PFSK-1 (cell line): Measurements from ENCODE around the gene PDGFD.

Source experiments
- FOXP2 ChIP-seq: optimal IDR thresholded peaks from 2 replicates; pipeline ENCODE3; 2011; ENCODE audit warnings: borderline replicate concordance, control low read depth, inconsistent platforms; ENCODE audit not compliant: insufficient read depth; ENCODE audit errors: extremely low read length, extremely low read depth
- POLR2AphosphoS5 ChIP-seq: IDR thresholded peaks from 2 replicates; pipeline ENCODE4 v1.6.1; 2012; ENCODE audit warnings: low read depth, mild to moderate bottlenecking, control low read depth, low read length, moderate library complexity
- REST ChIP-seq, 2 experiments: IDR thresholded peaks; 2 replicates each; pipeline versions ENCODE4 v1.6.1 to v1.8.0; 2011 to 2012; ENCODE audit warnings: low read depth in 2 of 2, low read length in 2 of 2, control low read depth in 1 of 2, inconsistent platforms in 1 of 2, mild to moderate bottlenecking in 1 of 2, moderate library complexity in 1 of 2; ENCODE audit not compliant: insufficient read depth in 1 of 2
- SIN3A ChIP-seq: IDR thresholded peaks from 2 replicates; pipeline ENCODE4 v1.6.1; 2012; ENCODE audit warnings: mild to moderate bottlenecking, low read length, moderate library complexity, borderline replicate concordance; ENCODE audit not compliant: insufficient read depth
- TAF1 ChIP-seq: IDR thresholded peaks from 2 replicates; pipeline ENCODE4 v1.6.1; 2012; ENCODE audit warnings: low read length, control low read depth, borderline replicate concordance; ENCODE audit not compliant: insufficient read depth

PDGFD gene

GRCh38 chr11:103944251-103944940 lies 219.6 kb downstream of the PDGFD start:
- TF ChIP-seq POLR2AphosphoS5 (no peak), SIN3A (no peak), TAF1 (no peak), FOXP2 (no peak), REST (IDR thresholded peaks at IDR 0.05; ENCODE audit: insufficient read depth in 1 of 2, low read depth in 2 of 2, low read length in 2 of 2) (no peak)

- TF ChIP-seq SIN3A, result no peak
- no peak for TF ChIP-seq FOXP2
- no peak for TF ChIP-seq POLR2AphosphoS5
- no peak for TF ChIP-seq REST (IDR thresholded peaks at IDR 0.05; ENCODE audit: insufficient read depth in 1 of 2, low read depth in 2 of 2, low read length in 2 of 2)
- no peak for TF ChIP-seq TAF1
Measured at GRCh38 chr11:103942646-103943045, 221.3 kb downstream of the PDGFD start.

DNA sequence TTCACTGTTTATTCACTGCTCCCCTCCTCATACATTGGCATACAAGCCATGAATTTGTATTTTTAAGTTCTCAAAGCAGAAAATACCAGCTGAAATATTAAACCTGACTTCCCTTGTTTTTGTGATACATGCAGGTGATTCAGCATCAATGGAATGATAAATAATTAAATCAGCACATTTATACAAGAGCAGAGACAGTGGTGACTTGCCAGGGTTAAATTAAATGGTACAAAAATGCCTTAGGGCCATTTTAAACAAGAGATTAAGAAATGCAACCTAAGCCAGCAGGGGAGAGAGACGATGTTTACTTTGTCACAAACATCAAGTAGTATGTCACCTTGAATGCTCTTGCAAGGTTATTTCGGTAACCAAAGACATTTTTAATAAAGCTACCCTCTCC lies 223.4 kb downstream of the PDGFD start:
- no peak for TF ChIP-seq SIN3A
- no peak for TF ChIP-seq FOXP2
- TF ChIP-seq POLR2AphosphoS5, result no peak
- TF ChIP-seq REST (IDR thresholded peaks at IDR 0.05; ENCODE audit: insufficient read depth in 1 of 2, low read depth in 2 of 2, low read length in 2 of 2), result no peak
- TF ChIP-seq TAF1, result no peak

- no peak for TF ChIP-seq SIN3A
- no peak for TF ChIP-seq REST (IDR thresholded peaks at IDR 0.05; ENCODE audit: insufficient read depth in 1 of 2, low read depth in 2 of 2, low read length in 2 of 2)
- TF ChIP-seq FOXP2, result no peak
- TF ChIP-seq POLR2AphosphoS5, result no peak
- TF ChIP-seq TAF1, result no peak
Measured at GRCh38 chr11:103939694-103940093, 224.3 kb downstream of the PDGFD start.

GRCh38 chr11:103936059-103936458 lies 227.9 kb downstream of the PDGFD start:
- no peak for TF ChIP-seq TAF1
- no peak for TF ChIP-seq FOXP2
- no peak for TF ChIP-seq SIN3A
- TF ChIP-seq POLR2AphosphoS5, result no peak
- no peak for TF ChIP-seq REST (IDR thresholded peaks at IDR 0.05; ENCODE audit: insufficient read depth in 1 of 2, low read depth in 2 of 2, low read length in 2 of 2)
